ENCODE measurements around the gene AMBRA1. TPM values are rescaled to one million over a fixed set of nuclear protein-coding genes. Genes with fewer than 3 reads are reported as not detected.

AMBRA1 gene
- total RNA-seq, 1 donor = 18.0 TPM

GRCh38 chr11:46551261-46551660 is 42.6 kb downstream of the AMBRA1 start:
- H3K4me3 ChIP-seq (ENCODE audit: low read depth, low read length) = no peak overlapping the region
- TF ChIP-seq, protein P1, sequence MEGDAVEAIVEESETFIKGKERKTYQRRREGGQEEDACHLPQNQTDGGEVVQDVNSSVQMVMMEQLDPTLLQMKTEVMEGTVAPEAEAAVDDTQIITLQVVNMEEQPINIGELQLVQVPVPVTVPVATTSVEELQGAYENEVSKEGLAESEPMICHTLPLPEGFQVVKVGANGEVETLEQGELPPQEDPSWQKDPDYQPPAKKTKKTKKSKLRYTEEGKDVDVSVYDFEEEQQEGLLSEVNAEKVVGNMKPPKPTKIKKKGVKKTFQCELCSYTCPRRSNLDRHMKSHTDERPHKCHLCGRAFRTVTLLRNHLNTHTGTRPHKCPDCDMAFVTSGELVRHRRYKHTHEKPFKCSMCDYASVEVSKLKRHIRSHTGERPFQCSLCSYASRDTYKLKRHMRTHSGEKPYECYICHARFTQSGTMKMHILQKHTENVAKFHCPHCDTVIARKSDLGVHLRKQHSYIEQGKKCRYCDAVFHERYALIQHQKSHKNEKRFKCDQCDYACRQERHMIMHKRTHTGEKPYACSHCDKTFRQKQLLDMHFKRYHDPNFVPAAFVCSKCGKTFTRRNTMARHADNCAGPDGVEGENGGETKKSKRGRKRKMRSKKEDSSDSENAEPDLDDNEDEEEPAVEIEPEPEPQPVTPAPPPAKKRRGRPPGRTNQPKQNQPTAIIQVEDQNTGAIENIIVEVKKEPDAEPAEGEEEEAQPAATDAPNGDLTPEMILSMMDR (IDR thresholded peaks at IDR 0.05; ENCODE audit: insufficient read depth, low read length) = no peak
- DNase-seq (ENCODE audit: low read depth) = no peak

- TF ChIP-seq, protein P1 (IDR thresholded peaks at IDR 0.05; ENCODE audit: insufficient read depth, low read length) = no peak
- H3K4me3 ChIP-seq (ENCODE audit: low read depth, low read length) = no peak overlapping the region
- DNase-seq (ENCODE audit: low read depth) = no peak
These were observed 46.2 kb downstream of the AMBRA1 start for GRCh38 chr11:46547579-46547978.

GRCh38 chr11:46543564-46543963 is 50.3 kb downstream of the AMBRA1 start:
- DNase-seq (ENCODE audit: low read depth) = no peak
- TF ChIP-seq, protein P1 (IDR thresholded peaks at IDR 0.05; ENCODE audit: insufficient read depth, low read length) = no peak
- H3K4me3 ChIP-seq (ENCODE audit: low read depth, low read length) = no peak overlapping the region

- no peak for DNase-seq (ENCODE audit: low read depth)
- TF ChIP-seq, protein P1 (IDR thresholded peaks at IDR 0.05; ENCODE audit: insufficient read depth, low read length) = no peak
- no peak overlapping the region for H3K4me3 ChIP-seq (ENCODE audit: low read depth, low read length)
These were observed 52.0 kb downstream of the AMBRA1 start for GRCh38 chr11:46541593-46542371.

GRCh38 chr11:46540807-46541206 is 53.0 kb downstream of the AMBRA1 start:
- no peak for DNase-seq (ENCODE audit: low read depth)
- no peak overlapping the region for H3K4me3 ChIP-seq (ENCODE audit: low read depth, low read length)
- TF ChIP-seq, protein P1 (IDR thresholded peaks at IDR 0.05; ENCODE audit: insufficient read depth, low read length) = no peak

DNA sequence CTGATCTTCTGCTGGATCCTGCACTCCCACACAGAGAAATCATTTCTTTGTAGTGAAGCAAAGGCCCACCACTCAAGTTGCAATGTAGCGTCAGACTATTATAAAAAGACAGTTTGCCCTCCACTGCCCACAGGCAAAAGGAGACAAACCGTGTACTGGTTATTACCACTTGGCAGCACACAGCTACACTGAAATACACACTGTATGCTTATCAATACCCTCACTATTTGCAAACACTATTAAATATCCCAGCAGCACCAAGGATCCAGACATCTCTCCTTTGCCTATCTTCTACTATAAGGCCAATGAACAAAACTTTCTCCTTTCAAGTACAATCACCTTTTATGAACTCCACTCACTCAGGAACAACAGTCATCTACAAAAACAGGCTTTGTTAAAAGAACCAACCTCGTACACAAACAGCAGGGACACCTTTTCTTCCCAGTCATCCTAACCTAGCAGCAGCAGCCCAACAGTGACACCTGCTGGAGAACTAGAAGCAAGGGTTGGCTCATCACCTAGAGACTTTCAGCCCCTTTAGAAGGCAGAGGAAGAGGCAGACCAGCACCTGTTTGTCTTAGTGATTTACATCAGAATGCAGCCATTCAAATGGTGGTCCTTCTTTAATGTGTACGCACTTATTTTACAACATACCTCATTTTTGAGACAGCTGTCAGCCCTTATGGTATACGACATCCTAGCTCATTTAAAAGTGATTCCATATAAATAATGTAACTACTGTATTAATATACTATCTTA is 56.1 kb downstream of the AMBRA1 start:
- peak; percentile 84 for DNase-seq (ENCODE audit: low read depth)
- TF ChIP-seq, protein P1 (IDR thresholded peaks at IDR 0.05; ENCODE audit: insufficient read depth, low read length) = peak; percentile 97

More for the DNA sequence above, 56.1 kb downstream of the AMBRA1 start:
- no peak overlapping the region for H3K4me3 ChIP-seq (ENCODE audit: low read depth, low read length)

Measured in fibroblast of the aortic adventitia (primary cell).